Effector memory CD4-positive, alpha-beta T cell (primary cell): ENCODE results near the gene ASXL1.

Source experiments
- DNase-seq, 3 donors: peaks; one replicate each; pipeline ENCODE4 v3.0.0-alpha.2; 2020
- H3K27ac ChIP-seq: 2 replicates; pipeline ENCODE4 v1.7.0; 2013; ENCODE audit warnings: mild to moderate bottlenecking, low read length, moderate library complexity; ENCODE audit not compliant: insufficient read depth, poor library complexity, severe bottlenecking
- H3K27me3 ChIP-seq: replicated peaks from 2 replicates; pipeline ENCODE4 v1.7.0; 2013; ENCODE audit warnings: mild to moderate bottlenecking, low read length; ENCODE audit not compliant: insufficient read depth, control insufficient read depth, poor library complexity, severe bottlenecking
- H3K36me3 ChIP-seq: 2 replicates; pipeline ENCODE4 v1.7.0; 2013; ENCODE audit warnings: mild to moderate bottlenecking, low read length, moderate library complexity; ENCODE audit not compliant: control insufficient read depth, insufficient read depth
- H3K4me1 ChIP-seq: 2 replicates; pipeline ENCODE4 v1.7.0; 2013; ENCODE audit warnings: low read length, mild to moderate bottlenecking; ENCODE audit not compliant: control insufficient read depth, insufficient read depth, poor library complexity, severe bottlenecking
- H3K4me3 ChIP-seq: 2 replicates; pipeline ENCODE4 v1.7.0; 2013; ENCODE audit warnings: low read length, low read depth, mild to moderate bottlenecking; ENCODE audit not compliant: insufficient read depth, poor library complexity, severe bottlenecking
- H3K9me3 ChIP-seq: 2 replicates; pipeline ENCODE4 v1.7.0; 2013; ENCODE audit warnings: mild to moderate bottlenecking, low read length, moderate library complexity; ENCODE audit not compliant: control insufficient read depth

The ASXL1 gene

DNA sequence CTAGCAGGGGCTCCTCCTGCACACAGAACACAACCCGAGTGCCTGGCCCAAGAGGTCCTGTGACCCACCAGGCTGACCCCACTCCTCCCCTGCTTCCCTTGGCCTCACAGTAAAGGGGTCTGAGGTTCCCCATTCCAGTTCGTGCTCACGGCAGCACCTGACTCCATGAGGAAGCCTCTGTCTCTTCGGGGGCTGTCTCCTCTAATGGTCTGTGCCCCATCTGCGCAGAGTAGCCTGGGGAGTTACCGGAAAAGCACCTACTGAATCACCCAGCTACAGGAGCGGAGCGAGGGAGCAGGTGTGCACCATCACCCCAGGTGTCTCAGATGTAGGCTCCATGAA lies 93.2 kb downstream of the ASXL1 start:
- H3K4me1 ChIP-seq, result peaks cover 6% of the 10 kb centered on the region
- H3K27me3 ChIP-seq, result no peaks in the 10 kb centered on the region
- H3K9me3 ChIP-seq, result no peaks in the 10 kb centered on the region
- no peak overlapping the region for H3K27ac ChIP-seq
- no peak for DNase-seq
- peaks cover 95% of the 10 kb centered on the region for H3K36me3 ChIP-seq
- H3K4me3 ChIP-seq, result no peak overlapping the region

DNA sequence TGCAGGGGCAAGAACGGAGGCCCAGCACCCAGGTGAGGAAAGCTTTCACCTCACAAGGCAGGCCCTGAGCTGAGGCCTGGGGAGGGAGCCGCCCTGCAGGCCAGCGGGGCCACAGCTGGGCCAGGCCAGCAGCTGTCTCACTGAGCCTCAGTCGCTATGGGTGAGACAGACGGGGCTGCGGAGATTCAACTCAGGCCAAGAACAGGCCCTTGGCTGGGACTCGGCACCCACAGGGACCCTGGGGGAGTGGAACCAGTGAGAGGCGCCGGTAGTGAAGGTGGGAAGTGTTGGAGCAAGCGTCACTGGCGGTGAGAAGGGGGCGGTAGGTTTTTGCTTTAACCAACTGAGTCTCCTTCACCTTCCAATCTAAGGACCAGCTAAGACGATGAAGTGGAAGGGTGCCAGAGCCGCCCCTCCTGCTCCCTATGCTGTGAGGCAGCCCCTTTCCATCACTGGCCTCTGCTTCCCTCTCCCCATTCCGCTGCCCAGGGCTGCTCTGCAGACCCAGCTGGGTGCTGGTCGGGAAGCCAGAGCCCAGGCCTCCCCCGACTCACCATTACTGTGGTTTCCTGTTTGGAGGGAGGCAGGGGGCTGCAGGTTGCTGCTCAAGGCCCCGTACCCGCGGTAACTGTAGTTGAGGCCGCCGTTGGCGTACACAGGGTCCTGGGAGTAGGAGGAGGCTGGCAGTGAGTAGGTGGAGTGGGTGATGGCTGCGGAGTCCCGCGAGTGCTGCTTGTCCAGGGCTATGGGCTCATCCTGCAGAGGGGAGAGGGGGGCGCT lies 93.7 kb downstream of the ASXL1 start:
- H3K4me3 ChIP-seq, result no peak overlapping the region
- H3K36me3 ChIP-seq, result peaks cover 94% of the 10 kb centered on the region
- no peaks in the 10 kb centered on the region for H3K9me3 ChIP-seq
- no peak overlapping the region for H3K27ac ChIP-seq
- peaks cover under 1% of the 10 kb centered on the region for H3K4me1 ChIP-seq
- H3K27me3 ChIP-seq, result no peaks in the 10 kb centered on the region
- no peak for DNase-seq

DNA sequence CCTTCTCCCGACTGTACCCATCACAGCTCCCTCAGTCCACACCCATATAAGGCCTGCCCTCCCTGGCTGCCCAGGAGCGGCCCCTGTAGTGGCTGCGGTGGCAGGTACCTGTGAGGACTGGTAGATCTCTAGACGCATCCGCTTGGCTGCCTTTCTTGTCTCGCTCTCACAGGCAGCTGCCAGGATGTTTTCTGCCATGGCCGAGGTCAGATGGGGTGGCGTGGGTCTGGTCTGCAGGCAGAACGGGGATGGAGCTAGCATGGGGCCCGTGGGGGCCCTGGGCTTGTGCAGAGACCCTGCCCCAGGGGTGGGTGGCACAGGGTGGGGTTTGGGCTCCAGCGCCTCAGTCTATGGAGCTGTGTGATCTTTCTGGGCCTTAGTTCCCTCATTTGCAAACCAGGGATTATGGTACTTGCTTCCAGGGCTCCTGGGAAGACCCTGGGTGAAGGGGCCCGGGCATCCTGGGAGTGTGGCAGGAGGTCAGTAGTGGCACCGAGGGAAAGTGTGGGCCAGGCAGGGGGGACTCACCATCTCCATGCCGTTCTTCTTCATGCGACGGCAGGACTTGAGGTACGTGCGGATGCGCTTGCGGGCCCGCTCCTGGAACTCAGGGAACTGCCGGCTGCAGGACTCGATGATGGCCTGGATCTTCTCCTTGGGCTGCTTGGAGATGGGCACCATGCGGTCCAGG lies 94.8 kb downstream of the ASXL1 start:
- Histone ChIP-seq H3K4me3 (no peak overlapping the region), H3K27ac (no peak overlapping the region), H3K9me3 (no peaks in the 10 kb centered on the region), H3K4me1 (no peaks in the 10 kb centered on the region), H3K36me3 (peaks cover 84% of the 10 kb centered on the region), H3K27me3 (no peaks in the 10 kb centered on the region)
- no peak for DNase-seq

DNA sequence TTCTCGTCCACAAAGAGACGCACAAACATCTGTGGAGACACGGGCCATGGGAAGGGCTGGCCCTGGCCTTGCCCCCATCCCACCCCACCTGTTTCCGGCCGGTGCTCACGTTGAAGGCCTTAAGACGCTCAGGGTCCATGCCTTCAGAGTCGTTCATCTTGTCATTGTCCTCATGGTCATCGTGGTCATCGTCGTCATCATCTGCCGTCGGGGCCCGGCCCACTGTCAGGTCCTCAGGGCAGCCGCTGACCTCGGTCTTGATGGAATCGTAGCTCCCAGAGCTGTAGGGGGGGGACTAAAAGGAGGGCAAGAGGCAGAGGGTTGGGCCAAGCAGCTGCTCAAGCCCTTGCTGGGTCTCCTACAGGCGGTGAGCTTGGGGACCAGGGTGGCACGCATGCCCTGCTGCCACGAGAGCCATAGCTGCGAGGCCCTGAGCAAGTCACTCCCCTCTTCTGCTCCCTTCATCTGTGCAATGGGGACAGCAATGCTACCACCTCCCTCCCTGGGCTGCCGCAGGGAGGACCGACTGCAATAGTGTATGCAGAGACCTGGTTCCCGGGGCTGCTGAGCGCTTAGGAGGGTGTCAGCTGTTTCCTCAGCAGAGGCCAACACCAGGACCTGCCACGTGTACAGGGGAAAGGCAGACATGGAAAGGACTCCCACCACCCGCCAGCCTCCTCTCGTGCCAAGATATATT lies 95.5 kb downstream of the ASXL1 start:
- Histone ChIP-seq H3K4me3 (no peak overlapping the region), H3K36me3 (peaks cover 78% of the 10 kb centered on the region), H3K27ac (no peak overlapping the region), H3K4me1 (no peaks in the 10 kb centered on the region), H3K27me3 (no peaks in the 10 kb centered on the region), H3K9me3 (no peaks in the 10 kb centered on the region)
- no peak for DNase-seq

DNA sequence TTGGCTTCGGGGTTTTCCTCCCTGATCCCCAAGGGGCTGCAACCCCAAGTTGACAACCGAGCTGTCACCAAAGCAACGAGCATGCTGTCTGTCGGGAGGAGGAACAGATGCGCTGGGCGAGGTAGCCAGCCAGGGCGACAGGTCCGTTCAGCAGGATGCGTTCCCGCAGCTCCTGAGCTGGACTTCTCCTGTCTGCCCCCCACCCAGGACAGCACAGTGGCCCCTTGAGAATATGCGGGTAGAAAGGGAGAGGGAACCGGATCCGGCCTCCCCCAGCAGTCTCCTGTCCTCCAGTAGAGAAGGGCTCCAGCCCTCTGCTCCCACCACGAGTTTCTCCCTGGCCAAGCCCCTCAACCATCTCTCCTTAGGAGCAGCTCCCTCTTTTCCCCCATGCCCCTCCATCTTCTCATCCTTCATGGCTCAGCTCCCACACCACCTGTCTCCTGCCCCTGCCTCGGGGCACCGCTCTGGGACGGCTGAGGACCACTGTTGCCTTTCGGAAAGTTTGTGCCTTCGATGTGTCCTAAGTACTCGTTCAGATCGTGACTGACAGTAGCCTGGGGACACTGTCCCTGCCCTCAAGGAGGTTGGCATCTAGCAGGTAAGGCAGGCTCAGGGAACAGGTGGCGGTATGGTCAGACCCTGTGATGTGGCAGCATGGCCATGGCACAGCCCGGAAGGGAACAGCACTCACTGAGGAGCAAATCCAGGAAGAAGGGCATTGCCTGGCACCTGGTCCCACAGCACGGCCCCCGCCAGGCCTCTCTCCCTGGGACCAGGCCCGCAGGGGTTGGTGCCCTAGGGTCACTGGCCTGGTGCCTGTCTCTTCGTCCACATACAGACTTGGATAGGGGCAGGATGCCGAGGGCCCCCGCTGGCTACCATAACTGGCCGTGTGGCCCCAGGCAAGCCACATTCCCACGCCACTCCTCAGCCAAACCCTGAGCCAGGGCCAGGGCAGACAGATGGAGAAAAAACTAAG lies 96.3 kb downstream of the ASXL1 start:
- Histone ChIP-seq H3K4me1 (no peaks in the 10 kb centered on the region), H3K27me3 (no peaks in the 10 kb centered on the region), H3K9me3 (no peaks in the 10 kb centered on the region), H3K4me3 (no peak overlapping the region), H3K27ac (no peak overlapping the region), H3K36me3 (peaks cover 70% of the 10 kb centered on the region)
- DNase-seq, result no peak

DNA sequence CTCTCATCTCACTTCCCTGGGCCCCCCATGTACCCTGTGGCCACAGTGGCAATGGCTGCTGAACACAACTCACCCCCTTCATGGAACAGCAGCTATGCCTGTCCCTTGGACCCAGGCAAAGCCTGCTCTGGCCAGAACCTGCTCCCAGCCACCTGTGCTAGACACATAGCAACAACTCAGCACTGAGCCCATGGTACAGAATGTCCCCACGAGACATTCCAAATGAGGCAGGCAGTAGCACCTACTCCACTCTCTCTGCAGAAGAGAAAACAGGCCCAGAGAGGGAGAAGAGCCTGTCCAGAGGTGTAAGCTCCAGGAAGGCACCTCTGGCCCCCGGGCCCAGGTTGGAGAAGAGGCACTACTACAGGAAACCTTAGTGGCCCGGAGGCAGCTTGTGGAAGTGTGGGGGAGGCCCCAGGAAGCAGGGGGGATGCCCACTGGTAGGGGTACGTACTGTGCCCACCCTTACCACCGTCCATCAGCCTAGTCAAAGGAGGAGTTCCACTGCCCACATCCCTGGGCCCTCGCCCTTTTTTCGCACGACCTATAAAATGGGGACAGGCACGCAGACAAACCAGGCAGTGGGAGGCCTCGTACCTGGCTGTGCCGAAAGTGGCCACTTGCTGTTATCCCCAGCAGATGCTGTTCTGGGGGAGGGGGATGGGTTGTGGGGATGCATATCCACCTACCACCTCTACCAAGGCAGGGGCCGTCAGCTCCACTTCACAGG lies 97.2 kb downstream of the ASXL1 start:
- H3K4me3 ChIP-seq, result no peak overlapping the region
- no peaks in the 10 kb centered on the region for H3K27me3 ChIP-seq
- peaks cover 61% of the 10 kb centered on the region for H3K36me3 ChIP-seq
- H3K4me1 ChIP-seq, result no peaks in the 10 kb centered on the region
- no peaks in the 10 kb centered on the region for H3K9me3 ChIP-seq
- no peak overlapping the region for H3K27ac ChIP-seq
- DNase-seq, result no peak

DNA sequence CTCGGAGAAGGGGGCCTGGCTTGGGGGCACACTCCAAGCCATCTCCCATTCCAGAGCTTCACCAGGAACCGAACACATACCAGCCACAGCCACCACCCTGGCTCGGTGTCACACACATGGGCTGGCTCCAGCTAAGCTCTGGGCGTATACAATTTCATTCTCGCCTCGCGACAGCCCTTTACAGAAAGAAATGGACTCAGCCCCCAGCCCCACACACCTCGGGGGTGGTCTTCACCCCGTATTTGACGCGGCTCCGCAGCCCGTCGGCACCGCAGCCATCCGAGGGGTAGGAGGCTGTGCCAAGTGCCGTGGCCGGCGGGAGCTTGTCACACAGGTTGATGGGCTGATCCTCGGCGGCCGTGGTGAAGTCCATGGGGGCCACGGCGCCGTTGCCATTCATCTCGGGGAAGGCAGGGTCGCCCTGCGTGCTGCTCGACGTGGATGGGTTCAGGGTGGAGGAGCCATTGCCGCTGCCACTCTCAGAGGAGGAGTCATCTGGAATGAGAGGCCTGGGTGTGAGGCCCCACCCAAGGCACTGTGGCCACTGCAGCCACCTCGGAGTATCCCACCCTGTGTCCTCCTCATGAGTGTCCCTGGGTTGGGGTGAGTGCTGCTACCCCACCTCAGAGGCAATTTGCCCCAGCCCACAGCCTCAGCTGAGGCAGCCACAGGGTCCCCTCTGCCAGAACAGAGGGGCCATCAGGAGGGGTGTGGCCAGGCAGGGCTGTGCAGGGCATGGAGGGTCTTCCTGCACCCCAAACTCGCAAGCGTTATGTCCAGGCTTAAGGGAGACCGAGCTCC lies 98.0 kb downstream of the ASXL1 start:
- H3K4me1 ChIP-seq, result no peaks in the 10 kb centered on the region
- H3K9me3 ChIP-seq, result no peaks in the 10 kb centered on the region
- H3K4me3 ChIP-seq, result no peak overlapping the region
- H3K27ac ChIP-seq, result no peak overlapping the region
- peaks cover 54% of the 10 kb centered on the region for H3K36me3 ChIP-seq
- no peak for DNase-seq
- H3K27me3 ChIP-seq, result no peaks in the 10 kb centered on the region

DNA sequence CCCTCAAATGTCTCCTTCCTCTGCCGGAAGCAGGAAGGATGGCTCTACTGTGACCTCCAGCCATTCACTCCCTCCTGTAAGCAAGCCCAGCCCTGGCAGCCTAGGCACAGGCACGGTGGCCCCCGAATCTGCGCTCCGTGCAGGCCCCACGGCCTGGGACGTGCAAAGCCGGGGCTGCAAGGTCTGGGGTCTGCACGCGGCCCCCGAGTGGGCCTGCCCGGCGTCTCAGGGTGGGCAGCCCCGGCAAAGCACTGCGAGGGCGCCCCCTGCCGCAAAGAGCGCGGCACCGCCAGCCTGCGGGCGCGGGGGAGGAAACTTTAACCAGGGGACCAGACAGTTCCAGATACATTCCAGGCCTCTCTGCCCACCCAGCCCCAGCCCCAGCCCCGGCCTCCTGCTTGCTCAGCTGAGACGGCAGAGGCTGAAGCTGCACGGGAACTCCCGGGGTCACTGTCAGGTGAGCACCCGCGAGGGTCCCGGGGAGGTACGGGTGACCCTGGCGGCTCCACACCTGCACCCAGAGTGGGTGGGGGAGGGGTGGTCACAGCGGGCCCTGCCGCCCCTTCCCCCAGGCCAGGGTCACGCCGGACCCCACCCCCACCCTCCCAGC lies 98.8 kb downstream of the ASXL1 start:
- Histone ChIP-seq H3K4me1 (no peaks in the 10 kb centered on the region), H3K4me3 (no peak overlapping the region), H3K9me3 (no peaks in the 10 kb centered on the region), H3K36me3 (peaks cover 49% of the 10 kb centered on the region), H3K27me3 (no peaks in the 10 kb centered on the region), H3K27ac (no peak overlapping the region)
- DNase-seq, result no peak
